VCaP (cell line): ENCODE measurements around the gene RCE1.
"Not testable (repeated sequence)": the region's sequence is repeated elsewhere in the genome, so short reads cannot be mapped to it uniquely, and the experiment has no call there.

ENCODE experiments used
- H3K27ac ChIP-seq: fragments of 450-650 bp; 2 replicates; pipeline ENCODE4 v1.5.1; 2017
- CTCF ChIP-seq: fragments of 450-650 bp; conservative IDR thresholded peaks from 2 replicates; pipeline ENCODE4 v1.5.1; 2017; ENCODE audit warnings: mild to moderate bottlenecking, moderate library complexity

The RCE1 gene, protein sequence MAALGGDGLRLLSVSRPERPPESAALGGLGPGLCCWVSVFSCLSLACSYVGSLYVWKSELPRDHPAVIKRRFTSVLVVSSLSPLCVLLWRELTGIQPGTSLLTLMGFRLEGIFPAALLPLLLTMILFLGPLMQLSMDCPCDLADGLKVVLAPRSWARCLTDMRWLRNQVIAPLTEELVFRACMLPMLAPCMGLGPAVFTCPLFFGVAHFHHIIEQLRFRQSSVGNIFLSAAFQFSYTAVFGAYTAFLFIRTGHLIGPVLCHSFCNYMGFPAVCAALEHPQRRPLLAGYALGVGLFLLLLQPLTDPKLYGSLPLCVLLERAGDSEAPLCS

DNA sequence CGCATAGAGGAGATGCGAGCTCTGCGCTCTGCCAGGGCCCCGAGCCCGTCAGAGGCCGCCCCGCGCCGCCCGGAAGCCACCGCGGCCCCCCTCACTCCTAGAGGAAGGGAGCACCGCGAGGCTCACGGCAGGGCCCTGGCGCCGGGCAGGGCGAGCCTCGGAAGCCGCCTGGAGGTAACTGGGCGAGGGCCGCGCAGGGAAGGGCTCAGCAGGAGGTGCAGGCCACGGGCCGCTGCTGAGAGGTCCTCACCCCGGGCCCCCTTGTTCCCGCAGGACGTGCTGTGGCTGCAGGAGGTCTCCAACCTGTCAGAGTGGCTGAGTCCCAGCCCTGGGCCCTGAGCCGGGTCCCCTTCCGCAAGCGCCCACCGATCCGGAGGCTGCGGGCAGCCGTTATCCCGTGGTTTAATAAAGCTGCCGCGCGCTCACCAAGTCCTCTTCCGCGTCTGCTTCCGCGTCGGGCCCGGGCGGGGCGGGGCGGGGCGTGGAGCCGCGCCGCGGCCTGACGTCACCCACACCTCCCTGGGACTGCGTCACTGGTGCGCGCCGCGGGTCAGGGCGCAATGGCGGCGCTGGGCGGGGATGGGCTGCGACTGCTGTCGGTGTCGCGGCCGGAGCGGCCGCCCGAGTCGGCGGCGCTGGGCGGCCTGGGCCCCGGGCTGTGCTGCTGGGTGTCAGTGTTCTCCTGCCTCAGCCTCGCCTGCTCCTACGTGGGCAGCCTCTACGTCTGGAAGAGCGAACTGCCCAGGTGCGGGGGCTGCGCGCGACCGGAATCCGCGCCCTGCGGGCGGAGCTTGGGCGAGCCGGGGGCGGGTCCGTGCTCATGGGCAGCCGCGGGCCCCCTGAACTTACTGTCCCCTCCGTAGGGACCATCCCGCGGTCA lies at the start of gene RCE1:
RCE1 (plus strand) TSS at position 546 of the 880 bp plus-strand sequence; CDS start at position 561, 15 bp downstream.
- peak within 1 kb of the TSS; percentile 94 for H3K27ac ChIP-seq
- no peak for TF ChIP-seq CTCF

GRCh38 chr11:66799815-66800214 lies 43.4 kb upstream of the RCE1 start:
- H3K27ac ChIP-seq, result not testable (repeated sequence)

GRCh38 chr11:66800720-66801428 lies 42.4 kb upstream of the RCE1 start:
- no peak overlapping the region; the same call in 1 of the 2 replicates for H3K27ac ChIP-seq
- no peak for TF ChIP-seq CTCF

DNA sequence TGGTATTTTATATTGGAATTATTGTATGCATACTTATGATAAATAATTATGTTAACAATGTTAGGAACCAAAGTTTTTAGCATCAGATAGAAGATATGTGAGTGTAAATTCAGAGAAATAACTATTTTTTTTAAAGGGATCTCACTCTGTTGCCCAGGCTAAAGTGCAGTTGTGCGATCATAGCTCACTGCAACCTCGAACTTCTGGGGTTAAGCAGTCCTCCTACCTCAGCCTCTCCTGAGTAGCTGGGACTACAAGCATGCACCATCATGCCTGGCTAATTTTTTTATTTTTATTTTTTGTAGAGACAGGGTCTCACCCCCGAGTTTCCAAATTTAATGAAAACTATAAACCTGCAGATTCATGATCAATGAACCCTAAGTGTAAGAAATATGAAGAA lies 33.6 kb upstream of the RCE1 start:
- TF ChIP-seq CTCF, result no peak
- no peak overlapping the region for H3K27ac ChIP-seq

DNA sequence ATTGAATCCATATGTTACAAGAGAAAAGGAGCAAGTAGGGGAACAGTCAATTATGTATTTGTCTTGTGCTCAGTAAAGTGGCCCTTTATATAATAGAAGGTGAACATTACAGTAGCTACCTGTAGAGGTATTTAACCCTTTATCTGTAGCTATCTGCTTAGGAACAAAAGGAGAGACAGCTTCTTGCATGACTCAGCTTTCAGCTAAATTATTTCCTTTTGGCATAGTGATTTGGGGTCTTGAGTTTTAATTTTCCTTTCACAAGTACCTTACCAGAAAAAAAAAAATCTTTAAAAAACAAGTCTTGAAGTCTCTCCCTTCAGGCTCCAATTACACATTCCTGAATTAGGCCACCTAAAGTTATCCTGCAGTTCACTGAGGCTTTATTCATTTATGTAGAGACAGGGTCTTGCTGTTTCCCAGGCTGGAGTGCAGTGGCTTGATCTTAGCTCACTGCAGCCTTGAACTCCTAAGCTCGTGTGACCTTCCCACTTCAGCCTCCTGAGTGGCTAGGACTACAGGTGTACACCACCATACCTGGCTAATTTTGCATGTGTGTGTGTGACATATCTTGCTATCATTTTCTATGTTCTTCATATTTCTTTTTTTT lies 32.6 kb upstream of the RCE1 start:
- no peak overlapping the region for H3K27ac ChIP-seq
- TF ChIP-seq CTCF, result no peak

DNA sequence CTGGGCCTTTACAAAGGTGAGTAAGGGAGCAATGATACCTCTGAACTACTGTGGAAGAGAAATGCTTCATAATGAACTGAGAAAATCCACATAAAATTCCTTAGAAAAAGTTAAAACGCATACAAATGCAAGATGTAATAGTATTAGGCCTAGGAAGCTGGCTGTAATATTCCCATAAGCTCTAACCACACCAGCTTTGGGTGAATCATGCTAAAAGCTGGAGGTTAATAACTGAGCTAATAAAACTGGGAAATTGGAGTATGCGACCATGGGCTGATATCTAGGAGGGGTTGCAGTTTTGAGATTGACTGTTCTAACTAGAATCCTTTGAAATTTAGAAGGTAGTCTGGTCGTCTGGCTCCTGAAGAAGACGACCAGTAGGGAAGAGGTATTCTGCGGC lies 28.6 kb upstream of the RCE1 start:
- no peak overlapping the region for H3K27ac ChIP-seq
- TF ChIP-seq CTCF, result no peak

DNA sequence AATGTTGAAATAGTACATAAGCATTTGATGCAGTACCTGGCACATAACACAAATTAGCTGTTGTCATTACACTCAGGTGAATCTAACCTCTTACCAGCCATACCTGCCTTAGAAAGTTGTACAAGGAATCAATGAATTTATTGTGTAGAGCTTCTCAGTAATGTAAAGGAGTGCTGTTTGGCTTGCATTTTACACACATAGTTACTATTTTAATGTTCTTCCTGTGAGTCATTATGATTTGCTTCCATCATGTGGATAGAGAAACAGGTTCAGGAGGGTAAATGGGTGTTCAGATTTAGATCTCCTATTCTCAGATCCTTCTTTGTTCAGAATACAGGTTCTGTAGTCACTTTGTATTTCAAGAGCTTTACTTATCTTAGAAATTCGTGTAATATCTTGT lies 27.6 kb upstream of the RCE1 start:
- H3K27ac ChIP-seq, result no peak overlapping the region; the same call in 1 of the 2 replicates
- 0 out of 2 replicates have a peak, but pooled peaks have one; percentile 2 for TF ChIP-seq CTCF
